HCT116 (cell line): Measurements from ENCODE around the gene TK1.

Source experiments
- CTCF ChIP-seq, 3 experiments: fragments of 200-600 bp in 1 of 3; sonication (generic) in 1 of 3; IDR thresholded peaks in 2 of 3; conservative IDR thresholded peaks in 1 of 3; 2 replicates each; pipeline ENCODE4 v1.5.1; 2012 to 2017; ENCODE audit warnings: low read depth in 2 of 3, low read length in 2 of 3, antibody characterized with exemption in 1 of 3, borderline replicate concordance in 1 of 3, control low read depth in 1 of 3, mild to moderate bottlenecking in 1 of 3, mixed read lengths in 1 of 3, mixed run types in 1 of 3, moderate library complexity in 1 of 3; ENCODE audit not compliant: insufficient read depth in 1 of 3
- EZH2phosphoT487 ChIP-seq: fragments of 200-600 bp; IDR thresholded peaks from 2 replicates; pipeline ENCODE4 v1.6.1; 2018; ENCODE audit warnings: antibody characterized with exemption, borderline replicate concordance
- JUND ChIP-seq: IDR thresholded peaks from 2 replicates; pipeline ENCODE4 v1.6.1; 2012
- POLR2A ChIP-seq: IDR thresholded peaks from 2 replicates; pipeline ENCODE4 v1.7.0; 2011; ENCODE audit warnings: borderline replicate concordance; ENCODE audit not compliant: insufficient read depth, insufficient read length; ENCODE audit errors: extremely low read depth
- POLR2AphosphoS5 ChIP-seq: IDR thresholded peaks from 2 replicates; pipeline ENCODE4 v1.6.1; 2011; ENCODE audit warnings: mild to moderate bottlenecking, low read depth, low read length, moderate library complexity
- RAD21 ChIP-seq: IDR thresholded peaks from 2 replicates; pipeline ENCODE4 v1.6.1; 2012; ENCODE audit warnings: low read depth, mild to moderate bottlenecking
- TF ChIP-seq, protein P1 (sequence below): IDR thresholded peaks from 2 replicates; pipeline ENCODE4 v1.6.1; 2012

DNA sequence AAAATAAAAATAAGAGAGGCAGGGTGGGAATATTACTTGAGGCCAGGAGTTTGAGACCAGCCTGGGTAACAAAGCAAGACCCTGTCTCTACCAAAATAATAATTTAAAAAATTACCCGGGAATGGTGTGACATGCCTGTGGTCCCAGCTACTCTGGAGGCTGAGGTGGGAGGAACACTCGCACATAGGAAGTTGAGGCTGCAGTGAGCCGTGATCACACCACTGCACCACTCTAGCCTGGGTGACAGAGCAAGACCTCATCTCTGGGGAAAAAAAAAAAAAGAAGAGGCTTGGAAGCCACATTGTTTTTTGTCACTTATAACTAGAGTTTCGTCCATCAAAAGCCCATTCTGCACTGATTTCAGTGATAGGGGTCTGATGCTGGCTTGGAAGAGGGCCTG is 41.3 kb upstream of the TK1 start:
- no peak for TF ChIP-seq CTCF (IDR thresholded peaks at IDR 0.05 in 2 of 3, conservative IDR thresholded peaks at IDR 0.05 in 1 of 3; ENCODE audit: borderline replicate concordance in 1 of 3, insufficient read depth in 1 of 3, low read depth in 2 of 3, low read length in 2 of 3)
- no peak for TF ChIP-seq POLR2A
- TF ChIP-seq, protein P1, sequence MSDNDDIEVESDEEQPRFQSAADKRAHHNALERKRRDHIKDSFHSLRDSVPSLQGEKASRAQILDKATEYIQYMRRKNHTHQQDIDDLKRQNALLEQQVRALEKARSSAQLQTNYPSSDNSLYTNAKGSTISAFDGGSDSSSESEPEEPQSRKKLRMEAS: no peak
- no peak for TF ChIP-seq RAD21
- TF ChIP-seq EZH2phosphoT487: no peak
- TF ChIP-seq POLR2AphosphoS5: no peak
- no peak for TF ChIP-seq JUND
